D721Med (cell line): ENCODE measurements around the gene MCF2L.

Experiments
- DNase-seq: peaks from one replicate; pipeline ENCODE4 v3.0.0; 2011; ENCODE audit warnings: low spot score; ENCODE audit not compliant: insufficient read length
- FAIRE-seq: peaks from 2 replicates; lab custom pipeline; 2011; peaks lifted over from hg19 to GRCh38; lab: Jason Lieb, UNC
- TF ChIP-seq, protein P1 (sequence below): IDR thresholded peaks from 2 replicates; pipeline ENCODE4 v1.5.1; 2012; ENCODE audit warnings: mild to moderate bottlenecking, control low read depth; ENCODE audit not compliant: insufficient read depth; ENCODE audit errors: missing control alignments

MCF2L gene

DNA sequence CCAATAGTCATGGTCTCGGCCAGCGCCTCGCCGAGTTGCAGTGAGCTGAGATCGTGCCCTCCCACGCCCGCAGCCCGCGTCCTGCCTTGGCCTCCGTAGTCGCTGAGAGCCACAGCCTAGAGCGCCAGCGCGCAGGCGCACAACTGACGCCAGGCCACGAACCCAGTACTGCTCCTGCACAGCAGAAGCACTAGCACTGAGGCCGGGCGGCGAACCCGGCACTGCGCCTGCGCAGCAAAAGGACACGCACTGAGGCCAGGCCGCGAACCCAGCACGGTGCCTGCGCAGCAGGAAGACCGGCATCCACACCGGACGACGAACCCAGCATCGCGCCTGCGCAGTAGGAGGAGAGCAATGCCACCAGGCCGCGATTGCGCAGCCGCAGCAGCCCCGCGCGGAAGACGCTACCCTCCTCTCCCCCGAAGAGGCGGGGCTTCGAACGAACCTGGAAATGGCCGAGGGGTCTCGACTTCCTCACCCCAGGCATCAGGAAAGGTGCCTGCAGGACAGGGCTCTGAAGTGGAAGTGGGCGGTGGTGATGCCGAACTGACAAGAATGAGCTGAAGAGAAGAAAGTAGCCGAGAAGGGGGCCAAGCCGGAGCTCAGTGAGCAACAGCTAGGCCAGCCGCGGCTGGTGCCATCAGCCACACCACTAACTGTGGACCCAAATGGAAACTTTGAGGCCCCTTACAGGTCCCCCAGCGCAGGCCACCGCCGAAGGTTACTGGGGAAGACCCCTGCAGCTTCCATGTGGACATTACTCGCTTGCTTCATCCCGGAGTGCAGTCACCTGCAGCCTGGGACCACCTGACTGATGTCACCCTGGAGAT, 161.1 kb downstream of the MCF2L start:
- DNase-seq (no peak), FAIRE-seq (no peak)
- TF ChIP-seq, protein P1, sequence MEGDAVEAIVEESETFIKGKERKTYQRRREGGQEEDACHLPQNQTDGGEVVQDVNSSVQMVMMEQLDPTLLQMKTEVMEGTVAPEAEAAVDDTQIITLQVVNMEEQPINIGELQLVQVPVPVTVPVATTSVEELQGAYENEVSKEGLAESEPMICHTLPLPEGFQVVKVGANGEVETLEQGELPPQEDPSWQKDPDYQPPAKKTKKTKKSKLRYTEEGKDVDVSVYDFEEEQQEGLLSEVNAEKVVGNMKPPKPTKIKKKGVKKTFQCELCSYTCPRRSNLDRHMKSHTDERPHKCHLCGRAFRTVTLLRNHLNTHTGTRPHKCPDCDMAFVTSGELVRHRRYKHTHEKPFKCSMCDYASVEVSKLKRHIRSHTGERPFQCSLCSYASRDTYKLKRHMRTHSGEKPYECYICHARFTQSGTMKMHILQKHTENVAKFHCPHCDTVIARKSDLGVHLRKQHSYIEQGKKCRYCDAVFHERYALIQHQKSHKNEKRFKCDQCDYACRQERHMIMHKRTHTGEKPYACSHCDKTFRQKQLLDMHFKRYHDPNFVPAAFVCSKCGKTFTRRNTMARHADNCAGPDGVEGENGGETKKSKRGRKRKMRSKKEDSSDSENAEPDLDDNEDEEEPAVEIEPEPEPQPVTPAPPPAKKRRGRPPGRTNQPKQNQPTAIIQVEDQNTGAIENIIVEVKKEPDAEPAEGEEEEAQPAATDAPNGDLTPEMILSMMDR, result no peak

- FAIRE-seq (peak; percentile 29), DNase-seq (no peak)
- TF ChIP-seq, protein P1, result no peak
Observed at GRCh38 chr13:113135281-113135760, 166.3 kb downstream of the MCF2L start.

- FAIRE-seq (no peak), DNase-seq (no peak)
- TF ChIP-seq, protein P1, result no peak
Observed at GRCh38 chr13:113137691-113138298, 168.8 kb downstream of the MCF2L start.

GRCh38 chr13:113138792-113139551, 170.0 kb downstream of the MCF2L start:
- FAIRE-seq (no peak), DNase-seq (no peak)
- TF ChIP-seq, protein P1, result no peak

DNA sequence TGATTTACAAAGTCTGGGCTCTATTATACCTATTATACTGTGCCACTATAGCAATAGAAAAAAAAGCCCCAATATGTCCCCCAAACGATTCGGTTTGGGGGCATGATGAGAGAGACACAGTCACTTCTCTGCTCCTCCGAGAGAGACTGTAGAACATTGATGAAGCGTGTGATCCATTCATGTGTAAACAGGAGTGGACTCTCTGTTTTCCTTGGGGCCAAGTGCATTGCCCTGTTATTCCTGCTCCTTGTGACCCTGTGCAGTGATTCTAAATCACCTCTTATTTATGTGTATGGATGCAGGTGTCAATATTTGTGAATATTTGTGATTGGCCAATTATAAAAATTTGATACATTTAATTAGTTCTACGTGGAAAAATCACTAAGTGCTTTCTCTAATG, 170.6 kb downstream of the MCF2L start:
- FAIRE-seq (no peak), DNase-seq (no peak)
- TF ChIP-seq, protein P1, result no peak

- TF ChIP-seq, protein P1, result no peak
- DNase-seq, result no peak
- FAIRE-seq, result no peak
Observed at GRCh38 chr13:113140677-113141600, 171.9 kb downstream of the MCF2L start.
